BE2C (cell line): Measurements from ENCODE around the gene AGPAT4.

Experiments
- DNase-seq: peaks from one replicate; pipeline ENCODE4 v3.0.0-alpha.2; 2020
- H3K27me3 ChIP-seq: fragments of 250-450 bp; sonication (Bioruptor Pico); 2 replicates; pipeline ENCODE4 v1.5.1; 2020; ENCODE audit warnings: mild to moderate bottlenecking
- H3K36me3 ChIP-seq: fragments of 250-450 bp; sonication (Bioruptor Pico); 2 replicates; pipeline ENCODE4 v1.5.1; 2020; ENCODE audit warnings: mild to moderate bottlenecking
- H3K4me1 ChIP-seq: fragments of 250-450 bp; sonication (Bioruptor Pico); 2 replicates; pipeline ENCODE4 v1.5.1; 2020
- H3K4me3 ChIP-seq: 2 replicates; pipeline ENCODE4 v1.5.1; 2011; ENCODE audit warnings: low read depth, low read length
- H3K9me3 ChIP-seq: fragments of 250-450 bp; sonication (Bioruptor Pico); 2 replicates; pipeline ENCODE4 v1.5.1; 2020
- CTCF ChIP-seq: IDR thresholded peaks from 2 replicates; pipeline ENCODE4 v1.5.1; 2012; ENCODE audit warnings: mild to moderate bottlenecking, low read depth, low read length

Gene AGPAT4

GRCh38 chr6:161107779-161108730, 165.8 kb downstream of the AGPAT4 start:
- H3K9me3 ChIP-seq, result no peaks in the 10 kb centered on the region
- peaks cover 51% of the 10 kb centered on the region for H3K36me3 ChIP-seq
- no peaks in the 10 kb centered on the region for H3K27me3 ChIP-seq
- no peak overlapping the region for H3K4me3 ChIP-seq
- DNase-seq, result no peak
- no peaks in the 10 kb centered on the region; the same call in 1 of the 2 replicates for H3K4me1 ChIP-seq
- TF ChIP-seq CTCF, result no peak

- TF ChIP-seq CTCF, result no peak
- no peak for DNase-seq
- no peaks in the 10 kb centered on the region for H3K27me3 ChIP-seq
- H3K36me3 ChIP-seq, result peaks cover 26% of the 10 kb centered on the region
- no peak overlapping the region for H3K4me3 ChIP-seq
- no peaks in the 10 kb centered on the region; the same call in 1 of the 2 replicates for H3K4me1 ChIP-seq
- H3K9me3 ChIP-seq, result no peaks in the 10 kb centered on the region
Measured at GRCh38 chr6:161105408-161105807, 168.5 kb downstream of the AGPAT4 start.

GRCh38 chr6:161104966-161105365, 168.9 kb downstream of the AGPAT4 start:
- Histone ChIP-seq H3K4me1 (no peaks in the 10 kb centered on the region; the same call in 1 of the 2 replicates), H3K4me3 (no peak overlapping the region)

GRCh38 chr6:161103475-161103874, 170.4 kb downstream of the AGPAT4 start:
- TF ChIP-seq CTCF, result no peak
- Histone ChIP-seq H3K9me3 (no peaks in the 10 kb centered on the region), H3K36me3 (peaks cover 8% of the 10 kb centered on the region), H3K27me3 (no peaks in the 10 kb centered on the region), H3K4me3 (no peak overlapping the region), H3K4me1 (no peaks in the 10 kb centered on the region; the same call in 1 of the 2 replicates)
- no peak for DNase-seq

More at GRCh38 chr6:161104966-161105365, 168.9 kb downstream of the AGPAT4 start:
- Histone ChIP-seq H3K9me3 (no peaks in the 10 kb centered on the region), H3K27me3 (no peaks in the 10 kb centered on the region), H3K36me3 (peaks cover 22% of the 10 kb centered on the region)
- no peak for DNase-seq
- no peak for TF ChIP-seq CTCF

- DNase-seq, result peak; percentile 41
- no peaks in the 10 kb centered on the region for H3K36me3 ChIP-seq
- no peaks in the 10 kb centered on the region for H3K27me3 ChIP-seq
- TF ChIP-seq CTCF, result peak; percentile 68
- no peaks in the 10 kb centered on the region for H3K9me3 ChIP-seq
- no peaks in the 10 kb centered on the region for H3K4me1 ChIP-seq
- no peak overlapping the region for H3K4me3 ChIP-seq
Measured at GRCh38 chr6:161101517-161101916, 172.3 kb downstream of the AGPAT4 start.

- Histone ChIP-seq H3K36me3 (0 out of 2 replicates have a peak, but pooled peaks cover 4% of the 10 kb centered on the region), H3K4me1 (no peaks in the 10 kb centered on the region), H3K4me3 (no peak overlapping the region), H3K27me3 (no peaks in the 10 kb centered on the region), H3K9me3 (no peaks in the 10 kb centered on the region)
- TF ChIP-seq CTCF, result peak; percentile 34
- DNase-seq, result peak; percentile 19
Measured at GRCh38 chr6:161100072-161100471, 173.8 kb downstream of the AGPAT4 start.
